HG03469 (cell line): ENCODE data around the gene ANKRD65.
"Not testable (repeated sequence)": the region's sequence is repeated elsewhere in the genome, so short reads cannot be mapped to it uniquely, and the experiment has no call there.

Experiments used
- ATAC-seq: cut with Tn5 transposase; IDR thresholded peaks from one replicate; pipeline ENCODE4 v1.9.1; 2021; ENCODE audit warnings: mild to moderate bottlenecking, moderate library complexity, moderate number of reproducible peaks; ENCODE audit not compliant: unreplicated experiment

Gene ANKRD65

DNA sequence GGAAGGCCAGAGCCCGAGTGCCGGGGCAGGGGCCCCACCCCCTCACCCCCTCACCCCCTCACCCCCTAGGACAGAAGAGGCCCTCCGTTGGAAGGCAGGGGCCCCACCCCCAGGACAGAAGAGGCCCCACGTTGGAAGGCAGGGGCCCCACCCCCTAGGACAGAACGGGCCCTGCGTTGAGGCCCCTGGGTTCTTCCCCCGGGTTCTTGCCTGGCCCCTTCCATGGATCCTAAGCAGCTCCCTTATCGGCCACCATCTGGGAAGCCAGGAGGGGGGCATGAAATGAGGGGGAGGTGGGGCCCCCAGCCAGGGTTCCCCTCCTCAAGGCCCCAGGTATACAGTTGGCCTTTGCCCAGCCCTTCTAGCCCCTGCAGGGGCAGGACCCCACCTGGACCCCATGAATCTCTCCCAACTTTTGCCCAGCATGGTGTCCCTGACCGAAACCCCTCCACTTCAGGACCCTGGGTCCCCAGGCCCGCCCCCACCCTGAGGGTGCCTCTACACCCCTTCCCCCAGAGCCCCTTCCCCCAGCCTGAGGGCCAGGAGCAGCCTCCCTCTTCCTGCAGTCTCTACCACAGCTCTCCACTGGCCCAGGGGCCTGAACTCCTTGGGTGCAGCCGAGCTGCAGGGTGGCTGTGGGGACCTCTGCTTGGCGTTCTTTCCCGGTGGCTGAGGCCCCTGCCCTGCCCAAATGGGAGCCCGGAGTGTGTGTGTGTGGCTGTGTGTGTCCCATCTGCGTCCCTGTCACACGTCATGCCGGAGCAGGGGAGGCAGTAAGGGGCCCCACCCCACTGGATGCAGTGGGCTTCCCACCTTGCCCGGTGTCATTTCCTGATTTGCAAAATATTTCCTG, 10.1 kb upstream of the ANKRD65 start:
- no peak for ATAC-seq

DNA sequence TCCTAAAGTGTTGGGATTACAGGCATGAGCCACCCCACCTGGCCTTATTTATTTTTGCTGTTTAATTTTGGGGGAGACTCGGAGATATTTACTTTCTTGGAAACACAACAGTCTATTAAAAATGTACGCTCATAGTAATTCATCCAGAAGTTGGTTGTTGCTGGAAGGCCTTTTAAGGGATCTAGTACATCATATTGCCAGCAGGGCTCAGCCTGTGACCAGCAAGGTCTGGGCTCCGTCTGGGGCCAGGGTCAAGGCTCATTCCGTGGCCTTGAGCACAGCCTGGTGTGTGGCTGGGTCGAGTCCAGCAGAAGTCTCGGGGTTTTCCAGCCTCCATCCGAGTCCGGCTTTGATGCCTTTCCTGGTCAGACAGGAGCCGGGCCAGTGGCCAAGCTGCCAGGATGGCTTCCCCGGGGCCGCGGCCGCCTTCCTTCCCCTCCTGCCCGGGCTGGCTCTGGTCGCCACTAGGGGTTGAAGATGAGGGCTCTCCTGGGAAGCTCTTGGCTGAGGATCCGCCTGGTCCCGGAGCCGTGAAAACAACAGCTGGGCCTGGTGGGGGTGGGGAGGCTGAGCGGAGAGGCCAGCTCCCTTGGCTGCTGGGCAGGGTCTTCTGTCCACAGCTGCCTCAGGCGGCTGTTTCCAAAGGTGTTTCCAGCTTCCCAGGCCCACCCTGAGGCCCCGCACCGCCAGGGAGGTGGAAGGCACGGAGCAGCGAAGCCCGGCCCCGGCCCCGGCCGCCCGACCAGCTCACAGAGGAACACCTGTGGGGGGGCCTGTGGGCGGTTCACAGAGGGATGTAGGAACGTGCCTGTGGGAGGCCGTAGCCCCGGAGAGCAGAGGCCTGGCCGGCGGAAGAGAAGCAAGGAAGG, 9.3 kb upstream of the ANKRD65 start:
- no peak for ATAC-seq

DNA sequence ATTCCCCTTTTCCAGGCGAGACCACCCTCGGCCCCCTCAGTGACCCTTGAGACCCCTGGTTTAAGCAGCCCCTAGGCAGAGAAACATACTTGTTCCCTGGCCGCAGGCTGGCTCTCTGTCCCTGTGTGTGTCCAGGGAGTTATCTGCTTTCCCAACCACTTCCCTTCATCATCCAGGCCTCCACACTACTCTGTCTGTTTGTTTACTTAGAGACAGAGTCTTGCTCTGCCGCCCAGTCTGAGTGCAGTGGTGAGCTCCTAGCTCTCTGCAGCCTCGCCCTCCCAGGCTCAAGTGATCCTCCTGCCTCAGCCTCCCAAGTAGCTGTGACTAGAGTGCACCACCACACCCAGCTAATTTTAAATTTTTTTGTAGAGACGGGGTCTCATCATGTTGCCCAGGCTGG, 8.6 kb upstream of the ANKRD65 start:
- ATAC-seq, result no peak

DNA sequence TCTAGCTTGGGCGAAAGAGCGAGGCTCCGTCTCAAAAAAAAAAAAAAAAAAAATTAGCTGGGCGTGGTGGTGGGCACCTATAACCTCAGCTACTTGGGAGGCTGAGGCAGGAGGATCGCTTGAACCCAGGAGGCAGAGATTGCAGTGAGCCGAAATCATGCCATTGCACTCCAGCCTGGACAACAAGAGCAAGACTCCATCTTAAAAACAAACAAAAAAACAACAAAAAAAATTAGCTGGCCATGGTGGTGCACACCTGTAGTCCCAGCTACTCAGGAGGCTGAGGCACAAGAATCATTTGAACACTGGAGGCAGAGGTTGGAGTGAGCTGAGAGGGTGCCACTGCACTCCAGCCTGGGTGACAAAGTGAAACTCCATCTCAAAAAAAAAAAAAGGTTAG, 7.9 kb upstream of the ANKRD65 start:
- ATAC-seq, result not testable (repeated sequence)

DNA sequence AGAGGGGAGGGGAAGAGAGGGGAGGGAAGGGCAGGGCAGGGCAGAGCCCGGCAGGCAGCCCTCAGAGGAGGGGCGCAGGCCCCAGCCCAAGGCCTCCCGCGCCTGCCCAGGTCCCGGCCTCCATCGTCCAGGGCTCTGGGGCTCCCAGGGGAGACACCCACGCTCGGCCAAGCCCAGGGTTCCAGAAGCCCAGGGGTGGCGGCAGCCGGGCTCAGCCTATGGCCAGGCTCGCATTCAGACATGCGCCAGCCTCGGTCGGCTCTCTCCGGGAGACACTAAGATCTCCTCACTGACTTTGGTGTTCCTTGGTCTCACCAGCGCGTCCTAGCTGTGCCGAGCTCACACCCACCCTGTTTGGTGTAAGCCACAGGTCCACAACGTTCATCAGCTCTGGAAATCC, 7.1 kb upstream of the ANKRD65 start:
- ATAC-seq, result no peak

DNA sequence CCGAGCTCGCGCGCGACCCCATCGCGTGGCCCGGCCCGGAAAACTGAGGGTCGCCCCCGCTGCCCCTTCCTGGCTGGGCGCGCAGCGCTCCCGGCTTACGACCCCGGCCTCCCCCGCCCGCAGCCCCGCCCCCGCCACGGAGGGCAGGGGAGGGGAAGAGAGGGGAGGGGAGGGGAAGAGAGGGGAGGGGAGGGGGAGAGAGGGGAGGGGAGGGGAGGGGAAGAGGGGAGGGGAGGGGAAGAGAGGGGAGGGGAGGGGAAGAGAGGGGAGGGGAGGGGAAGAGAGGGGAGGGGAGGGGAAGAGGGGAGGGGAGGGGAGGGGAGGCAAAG, 6.7 kb upstream of the ANKRD65 start:
- no peak for ATAC-seq

DNA sequence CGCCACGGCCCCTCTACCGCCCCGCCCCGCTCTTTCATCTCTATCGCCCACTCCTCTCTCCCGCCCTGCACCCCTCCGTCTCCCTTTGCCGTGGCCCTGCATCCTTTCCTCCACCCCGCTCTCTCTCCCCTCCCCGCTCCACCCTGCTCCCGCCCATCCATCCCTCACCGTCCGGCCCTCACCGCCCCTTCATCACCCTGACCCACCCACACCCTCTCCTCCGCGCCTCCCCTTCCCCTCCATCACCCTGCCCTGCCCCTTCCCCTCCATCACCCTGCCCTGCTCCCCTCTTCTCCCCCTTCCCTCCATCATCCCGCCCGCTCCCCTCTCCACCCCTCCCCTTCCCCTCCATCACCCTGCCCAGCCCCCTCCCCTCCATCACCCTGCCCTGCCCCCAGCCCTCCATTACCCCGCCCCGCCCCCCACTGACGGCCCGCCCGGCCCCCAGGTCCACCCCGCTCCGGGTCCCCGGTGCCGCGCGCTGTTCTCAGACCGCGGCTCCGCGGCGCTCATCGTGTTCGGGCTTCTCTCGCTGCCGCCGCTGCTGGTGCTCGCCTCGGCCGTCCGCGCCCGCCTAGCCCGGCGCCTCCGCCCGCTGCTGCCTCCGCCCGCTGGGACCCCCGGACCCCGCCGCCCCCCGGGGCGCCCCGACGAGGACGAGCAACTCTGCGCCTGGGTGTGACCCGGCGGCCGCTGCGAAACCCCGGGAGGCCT, 6.2 kb upstream of the ANKRD65 start:
- no peak for ATAC-seq

DNA sequence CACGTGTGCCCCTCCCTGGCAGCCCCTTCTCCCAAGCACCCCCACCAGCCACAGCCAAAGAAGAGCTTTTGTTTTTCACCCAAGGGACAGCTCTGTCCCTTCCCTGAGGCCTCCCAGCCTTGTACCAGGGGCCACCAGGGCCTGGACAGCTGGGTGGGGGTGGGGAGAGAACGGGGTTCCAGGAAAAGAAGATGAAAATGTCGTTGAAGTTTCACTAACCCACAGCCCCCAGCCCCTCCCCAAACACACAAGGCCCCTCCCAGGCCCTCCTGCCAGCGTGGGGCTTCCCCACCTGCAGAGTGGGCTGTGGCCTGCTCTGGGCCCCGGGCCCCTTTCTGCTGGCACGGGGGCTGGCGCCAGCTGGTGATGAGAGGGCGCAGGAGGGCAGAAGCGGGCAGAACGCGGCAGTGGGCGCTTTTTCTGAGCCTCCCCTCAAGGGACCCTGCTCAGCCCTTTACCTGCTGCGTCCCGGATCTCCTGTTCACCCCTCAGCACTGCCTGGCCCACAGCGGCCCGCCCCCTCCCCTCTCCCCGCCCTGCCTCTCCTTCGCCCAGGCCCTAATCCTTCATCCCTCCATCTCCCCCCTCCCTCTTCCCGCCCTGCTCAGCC, 5.5 kb upstream of the ANKRD65 start:
- ATAC-seq, result no peak

DNA sequence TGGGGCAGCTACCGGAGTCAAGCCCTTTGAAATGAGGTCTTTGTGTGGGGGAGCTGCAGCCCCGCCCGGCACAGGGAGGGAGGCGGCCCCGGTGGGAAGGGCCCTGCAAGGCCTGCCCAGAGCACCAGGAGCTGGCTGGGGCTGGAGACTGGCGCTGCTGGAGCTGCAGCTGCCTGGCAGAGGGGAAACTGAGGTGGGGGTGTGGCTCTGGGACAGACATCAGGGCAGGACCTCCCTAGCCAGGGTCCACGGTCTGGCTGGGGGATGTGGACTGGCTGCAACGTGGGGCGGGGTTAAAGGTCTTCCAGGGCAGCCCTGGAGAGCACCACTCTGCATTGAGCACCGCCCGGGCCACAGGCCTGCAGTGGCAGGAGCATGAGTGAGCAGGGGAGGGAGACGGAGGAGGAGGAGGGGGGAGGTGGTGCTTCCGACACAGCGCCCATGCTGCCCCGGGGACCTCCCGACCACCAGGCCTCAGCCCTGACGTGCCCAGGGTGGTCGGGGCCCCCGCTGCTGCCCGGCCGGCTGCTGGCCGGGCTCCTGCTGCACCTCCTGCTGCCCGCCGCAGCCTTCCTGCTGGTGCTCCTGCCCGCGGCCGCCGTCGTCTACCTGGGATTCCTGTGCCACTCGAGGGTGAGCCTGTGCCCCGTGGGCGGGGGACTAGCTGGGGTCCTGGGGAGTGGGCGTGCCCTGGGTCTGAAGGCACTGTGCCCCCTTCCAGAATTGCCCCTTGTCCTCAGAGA, 4.8 kb upstream of the ANKRD65 start:
- no peak for ATAC-seq

DNA sequence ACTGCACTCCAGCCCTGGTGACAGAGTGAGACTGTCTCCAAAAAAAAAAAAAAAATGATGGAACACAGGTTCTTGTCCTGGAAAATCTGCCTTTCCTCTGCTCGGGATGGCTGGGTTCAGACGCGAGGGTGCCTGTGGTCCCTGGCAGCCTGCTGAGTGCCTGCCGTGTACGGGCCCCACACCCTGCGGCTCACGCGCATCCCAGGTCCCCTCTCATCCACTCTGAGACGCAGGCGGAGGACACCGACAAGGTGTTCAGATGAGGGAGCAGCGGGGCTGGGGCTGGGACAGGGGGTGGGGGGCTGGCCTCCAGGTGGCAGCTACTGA, 4.3 kb upstream of the ANKRD65 start:
- ATAC-seq, result no peak

DNA sequence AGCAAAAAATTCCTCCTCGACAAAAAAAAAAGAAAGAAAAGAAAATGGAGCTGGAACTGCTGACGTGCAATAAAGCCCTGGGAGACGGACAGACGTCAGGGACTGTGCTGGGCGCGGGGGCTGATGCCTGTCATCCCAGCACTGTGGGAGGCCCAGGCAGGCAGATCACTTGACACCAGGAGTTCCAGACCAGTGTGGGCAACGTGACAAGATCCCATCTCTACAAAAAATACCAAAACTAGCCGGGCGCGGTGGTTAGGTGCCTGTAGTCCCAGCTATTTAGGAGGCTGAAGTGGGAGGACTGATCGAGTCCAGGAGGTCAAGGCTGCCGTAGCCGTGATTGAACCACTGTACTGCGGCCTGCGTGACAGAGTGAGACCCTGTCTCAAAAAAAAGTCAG, 3.6 kb upstream of the ANKRD65 start:
- no peak for ATAC-seq

DNA sequence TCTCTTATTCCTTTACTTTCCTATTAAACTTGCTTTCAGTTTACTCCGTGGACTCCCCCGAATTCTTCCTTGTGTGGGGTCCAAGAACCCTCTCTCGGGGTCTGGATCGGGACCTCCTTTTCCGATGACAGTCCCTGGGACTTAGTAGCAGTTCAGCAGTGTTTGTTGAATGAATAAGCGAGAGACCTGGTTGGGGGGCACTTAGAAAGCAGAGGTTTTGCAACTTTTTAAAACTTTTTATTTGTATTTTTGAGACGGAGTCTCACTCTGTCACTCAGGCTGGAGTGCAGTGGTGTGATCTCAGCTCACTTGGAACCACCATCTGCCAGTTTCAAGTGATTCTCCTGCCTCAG, 2.1 kb upstream of the ANKRD65 start:
- no peak for ATAC-seq

DNA sequence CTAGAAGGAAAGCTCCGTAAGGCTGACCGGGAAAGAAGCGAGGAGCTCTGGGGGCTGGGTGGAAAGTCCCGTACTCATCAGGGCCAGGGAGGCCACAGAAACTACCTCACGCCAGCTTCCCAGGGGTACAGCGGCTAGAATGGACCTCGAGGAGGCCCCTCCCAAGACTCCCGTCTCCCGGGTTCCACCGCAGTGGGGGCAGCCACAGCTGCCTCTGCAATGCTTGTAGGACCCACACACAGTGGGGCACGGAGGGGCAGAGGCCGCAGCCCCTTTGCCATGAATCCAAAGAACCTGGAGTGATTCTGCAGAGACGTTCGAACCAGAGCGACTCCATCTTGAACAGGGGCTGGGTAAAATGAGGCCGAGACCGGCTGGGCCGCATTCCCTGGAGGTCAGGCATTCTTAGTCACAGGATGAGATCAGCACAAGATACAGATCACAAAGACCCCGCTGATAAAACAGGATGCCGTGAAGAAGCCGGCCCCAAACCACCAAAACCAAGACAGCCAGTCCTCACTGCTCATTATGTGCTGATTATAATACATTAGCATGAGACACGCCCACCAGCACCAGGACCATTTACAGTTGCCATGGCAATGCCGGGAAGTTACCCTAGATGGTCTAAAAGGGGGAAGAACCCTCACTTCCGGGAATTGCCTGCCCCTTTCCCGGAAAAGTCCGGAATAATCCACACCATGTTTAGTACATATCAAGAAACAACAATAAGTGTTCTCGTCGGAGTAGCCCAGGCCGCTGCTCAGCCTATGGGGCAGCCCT, 1.6 kb upstream of the ANKRD65 start:
- ATAC-seq, result no peak

DNA sequence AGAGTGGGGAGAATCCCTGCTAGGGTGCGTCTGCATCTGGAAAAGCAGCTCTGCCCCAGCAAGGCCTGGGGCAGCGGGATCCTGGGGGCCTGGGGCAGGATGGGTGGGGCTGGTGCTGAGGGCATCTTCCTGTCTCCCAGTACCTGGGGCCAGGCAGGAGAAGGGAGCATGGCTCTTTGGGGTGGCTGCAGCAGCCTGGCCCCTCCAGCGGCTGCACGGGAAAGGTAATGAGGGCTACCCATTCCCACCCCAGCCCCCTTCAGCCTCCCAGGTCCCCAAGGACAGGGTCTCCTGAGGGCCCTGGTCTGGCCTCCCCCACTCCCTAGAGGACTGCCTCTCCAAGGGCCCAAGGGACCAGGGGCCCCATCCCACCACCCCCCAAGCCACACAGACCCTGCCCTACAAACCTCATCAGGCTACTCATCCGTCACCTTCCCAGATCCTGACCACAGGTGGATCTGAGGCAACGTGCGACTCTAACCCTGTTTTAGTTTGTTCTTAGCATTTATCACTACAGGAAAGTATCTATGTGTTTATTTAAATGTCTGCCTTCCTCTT, 910 bp upstream of the ANKRD65 start:
- no peak for ATAC-seq

DNA sequence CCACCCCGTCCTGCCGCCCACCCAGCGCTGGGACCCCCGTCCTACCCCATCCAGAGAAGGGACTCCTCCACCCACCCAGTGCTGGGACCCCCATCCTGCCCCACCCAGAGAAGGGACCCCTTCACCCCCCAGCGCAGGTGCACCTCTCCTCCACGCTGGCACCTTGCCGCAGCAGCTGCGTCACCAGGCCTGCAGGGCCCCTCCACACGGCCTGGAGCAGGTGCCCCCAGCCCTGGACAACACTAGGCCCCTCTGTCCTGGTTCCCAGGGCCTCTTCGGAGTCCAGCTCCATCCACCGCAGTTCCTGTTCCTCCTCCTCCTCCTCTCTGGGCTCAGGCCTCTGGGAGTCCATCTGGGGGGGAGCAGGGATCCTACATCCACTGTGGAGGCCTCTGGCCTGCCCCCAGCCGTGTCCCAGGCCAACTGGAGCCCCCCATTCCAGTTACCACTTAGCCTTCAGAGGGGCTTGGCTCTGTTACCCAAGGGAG, 378 bp downstream of the ANKRD65 start:
- no peak for ATAC-seq

DNA sequence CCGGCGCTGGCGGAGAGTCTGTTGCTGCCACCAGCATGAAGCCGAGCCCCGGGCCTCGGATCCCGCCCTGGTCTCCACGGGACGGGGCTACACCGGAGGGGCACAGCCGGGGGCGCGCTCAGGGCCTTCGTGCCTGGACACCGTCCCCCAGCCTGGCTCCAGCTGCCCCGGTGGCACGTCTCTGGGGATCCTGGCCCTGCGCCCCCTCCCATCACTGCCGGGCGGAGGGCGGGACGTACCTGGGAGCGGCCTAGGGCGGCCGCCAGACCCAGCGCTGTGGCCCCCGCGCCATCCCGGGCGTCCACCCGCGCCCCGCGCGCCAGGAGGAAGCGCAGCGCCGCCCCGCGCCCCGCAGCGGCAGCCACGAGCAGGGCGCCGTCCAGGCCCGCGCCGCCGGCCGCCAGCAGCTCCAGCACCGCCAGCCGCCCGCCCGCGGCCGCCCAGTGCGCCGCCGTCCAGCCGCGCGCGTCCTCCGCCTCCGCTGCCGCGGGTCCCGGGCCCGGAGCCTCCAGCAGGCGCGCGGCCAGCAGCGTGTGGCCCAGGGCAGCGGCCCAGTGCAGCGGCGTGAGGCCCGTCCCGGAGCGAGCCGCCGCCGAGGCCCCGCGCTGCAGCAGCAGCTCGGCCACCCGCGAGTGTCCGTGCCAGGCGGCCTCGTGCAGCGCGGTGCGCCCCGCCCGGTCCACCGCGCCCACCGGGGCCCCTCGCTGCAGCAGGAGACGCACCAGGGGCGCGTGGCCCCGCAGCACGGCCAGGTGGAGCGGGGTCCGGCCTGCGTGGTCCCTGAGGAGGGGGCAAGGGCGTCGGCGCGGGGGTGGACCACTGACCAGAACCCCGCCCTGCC, 1.0 kb downstream of the ANKRD65 start:
- no peak for ATAC-seq

DNA sequence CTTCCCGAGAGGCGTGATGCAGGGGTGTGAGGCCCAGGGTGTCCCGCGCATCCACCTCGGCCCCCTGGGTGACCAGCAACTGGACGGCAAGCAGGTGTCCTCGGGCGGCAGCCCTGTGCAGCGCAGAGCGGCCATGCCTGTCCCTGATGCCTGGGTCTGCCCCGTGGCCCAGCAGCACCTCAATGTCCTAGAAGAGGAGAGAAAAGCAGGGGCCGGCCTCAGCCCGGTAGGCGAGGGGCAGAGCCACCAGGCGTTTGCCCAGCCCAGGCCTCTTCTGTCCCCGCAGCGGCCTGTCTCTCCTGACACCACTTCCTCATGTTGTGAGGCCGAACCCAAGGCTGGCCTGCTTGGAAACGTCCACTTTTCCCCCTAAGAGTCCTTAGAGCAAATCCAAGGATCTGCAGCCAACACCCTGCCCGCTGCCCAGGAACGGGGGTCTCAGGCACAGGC, 1.7 kb downstream of the ANKRD65 start:
- no peak for ATAC-seq
